8988T (cell line): ENCODE results near the gene ZNF511.
"Not testable (repeated sequence)": the region's sequence is repeated elsewhere in the genome, so short reads cannot be mapped to it uniquely, and the experiment has no call there.

Source experiments
- DNase-seq: peaks from one replicate; pipeline ENCODE4 v3.0.0; 2011

ZNF511 gene

DNA sequence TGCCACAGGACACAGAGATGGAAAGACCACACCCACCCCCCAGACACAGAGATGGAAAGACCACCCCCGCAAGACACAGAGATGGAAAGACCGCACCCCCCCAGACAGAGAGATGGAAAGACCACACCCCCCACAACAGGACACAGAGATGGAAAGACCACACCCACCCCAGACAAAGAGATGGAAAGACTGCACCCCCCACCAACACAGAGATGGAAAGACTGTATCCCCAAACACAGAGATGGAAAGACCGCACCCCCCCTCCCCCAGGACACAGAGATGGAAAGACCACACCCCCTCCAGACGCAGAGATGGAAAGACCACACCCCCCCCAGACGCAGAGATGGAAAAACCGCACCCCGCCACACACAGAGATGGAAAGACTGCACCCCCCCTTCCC lies 8.0 kb downstream of the ZNF511 start:
- no peak for DNase-seq

DNA sequence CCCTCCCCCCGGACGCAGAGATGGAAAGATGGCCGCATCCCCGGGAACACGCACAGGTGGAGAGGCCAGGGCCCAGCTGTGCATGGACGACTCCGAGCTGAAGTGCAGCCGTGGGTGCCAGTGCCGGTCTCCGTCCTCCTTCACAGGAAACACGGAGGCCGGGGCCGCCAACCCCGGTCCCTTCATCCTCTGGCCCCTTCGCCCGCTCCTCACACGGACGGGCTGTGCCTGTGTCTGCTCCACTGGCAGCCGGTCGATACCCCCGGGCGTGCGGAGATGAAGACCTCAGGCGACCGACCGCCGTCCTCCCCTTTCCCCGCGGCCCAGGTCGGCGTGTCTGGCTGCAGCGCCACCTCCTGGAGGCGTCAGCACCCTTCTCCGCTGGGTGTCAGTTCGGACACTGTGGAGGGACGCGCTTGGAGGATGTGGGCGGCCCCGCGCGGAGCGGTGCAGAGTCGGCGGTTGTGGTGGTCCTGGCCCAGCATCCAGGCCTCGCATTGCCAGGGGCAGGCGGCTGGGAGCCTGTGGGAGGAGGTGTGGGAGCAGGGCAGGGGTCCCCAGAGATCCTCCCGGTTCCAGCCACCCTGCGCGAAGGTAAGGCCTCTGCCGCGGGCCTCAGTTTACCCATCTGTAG lies 9.9 kb downstream of the ZNF511 start:
- DNase-seq = no peak

DNA sequence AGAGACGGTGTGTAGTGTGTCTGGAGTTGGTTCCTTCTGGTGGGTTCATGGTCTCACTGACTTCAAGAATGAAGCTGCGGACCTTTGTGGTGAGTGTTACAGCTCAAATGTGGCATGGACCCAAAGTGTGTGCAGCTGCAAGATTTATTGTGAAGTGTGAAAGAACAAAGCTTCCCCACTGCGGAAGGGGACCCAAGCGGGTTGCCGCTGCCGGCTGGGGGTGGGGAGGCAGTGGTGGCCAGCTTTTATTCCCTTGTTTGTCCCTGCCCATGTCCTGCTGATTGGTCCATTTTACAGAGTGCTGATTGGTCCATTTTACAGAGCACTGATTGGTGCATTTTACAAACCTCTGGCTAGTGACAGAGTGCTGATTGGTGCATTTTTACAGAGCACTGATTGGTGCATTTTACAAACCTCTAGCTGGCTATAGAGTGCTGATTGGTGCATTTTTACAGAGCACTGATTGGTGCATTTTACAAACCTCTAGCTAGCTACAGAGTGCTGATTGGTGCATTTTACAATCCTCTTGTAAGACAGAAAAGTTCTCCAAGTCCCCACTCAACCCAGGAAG lies 12.2 kb downstream of the ZNF511 start:
- not testable (repeated sequence) for DNase-seq

DNA sequence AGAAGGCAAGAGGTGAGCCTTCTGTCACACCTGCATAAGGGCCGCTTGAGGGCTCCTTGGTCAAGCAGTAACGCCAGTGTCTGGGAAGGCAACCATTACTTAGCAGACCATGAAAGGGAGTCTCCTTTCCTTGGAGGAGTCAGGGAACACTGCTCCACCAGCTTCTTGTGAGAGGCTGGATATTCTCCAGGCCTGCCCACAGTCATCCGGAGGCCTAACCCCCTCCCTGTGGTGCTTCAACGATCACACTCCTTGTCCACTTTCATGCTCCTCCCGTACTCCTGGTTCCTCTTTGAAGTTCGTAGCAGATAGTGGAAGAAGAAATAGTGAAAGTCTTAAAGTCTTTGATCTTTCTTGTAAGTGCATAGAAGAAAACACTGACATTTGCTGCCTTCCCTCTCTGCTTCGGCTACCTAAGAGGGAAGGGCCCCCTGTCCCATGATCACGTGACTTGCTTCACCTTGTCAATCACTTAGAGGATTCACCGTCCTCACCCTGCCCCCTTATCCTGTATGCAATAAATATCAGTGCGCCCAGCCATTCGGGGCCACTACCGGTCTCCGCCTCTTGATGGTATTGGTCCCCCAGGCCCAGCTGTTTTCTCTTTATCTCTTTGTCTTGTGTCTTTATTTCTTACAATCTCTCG lies 13.5 kb downstream of the ZNF511 start:
- DNase-seq = not testable (repeated sequence)

DNA sequence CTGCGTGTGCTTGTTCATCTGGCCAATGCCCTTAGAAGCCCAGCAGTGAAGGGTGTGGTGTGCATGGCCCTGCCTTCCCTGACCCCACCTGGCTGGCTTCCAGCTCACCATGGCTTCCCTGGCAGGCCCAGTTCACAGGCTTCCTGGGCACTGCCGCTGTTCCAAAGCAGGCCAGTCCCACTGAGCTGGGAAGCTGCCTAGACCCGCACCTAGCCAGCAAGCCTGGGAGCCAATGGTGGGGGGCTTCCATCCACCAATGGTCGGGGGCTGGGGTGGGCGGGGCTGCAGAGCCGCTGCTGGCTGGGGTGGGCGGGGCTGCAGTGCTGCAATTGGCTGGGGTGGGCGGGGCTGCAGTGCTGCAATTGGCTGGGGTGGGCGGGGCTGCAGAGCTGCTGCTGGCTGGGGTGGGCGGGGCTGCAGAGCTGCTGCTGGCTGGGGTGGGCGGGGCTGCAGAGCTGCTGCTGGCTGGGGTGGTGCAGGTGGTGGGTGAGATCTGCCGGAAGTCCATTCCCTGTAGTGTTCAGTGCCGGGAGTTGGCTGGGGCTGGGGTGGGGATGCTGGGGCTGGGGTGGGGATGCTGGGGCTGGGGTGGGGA lies 15.6 kb downstream of the ZNF511 start:
- DNase-seq = peak; percentile 98

DNA sequence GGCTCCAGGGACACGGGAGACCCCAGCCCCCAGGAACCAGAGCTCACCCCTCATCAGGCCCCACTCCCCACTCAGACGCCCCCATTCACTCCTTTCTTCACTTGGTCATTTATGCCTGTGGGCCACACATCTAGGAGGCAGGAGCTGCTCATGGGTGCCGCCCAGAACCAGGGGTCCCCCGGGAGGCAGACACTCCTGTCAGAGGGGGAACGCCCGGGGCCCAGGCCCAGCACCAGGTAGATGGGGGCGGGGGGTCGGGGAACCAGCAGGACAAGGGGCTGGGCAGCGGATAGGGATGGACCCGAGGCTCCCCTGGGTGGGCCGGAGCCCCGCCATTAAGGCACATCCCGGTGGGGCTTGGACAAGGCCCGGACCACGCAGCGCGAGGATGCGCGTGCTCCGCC lies 16.1 kb downstream of the ZNF511 start:
- no peak for DNase-seq

DNA sequence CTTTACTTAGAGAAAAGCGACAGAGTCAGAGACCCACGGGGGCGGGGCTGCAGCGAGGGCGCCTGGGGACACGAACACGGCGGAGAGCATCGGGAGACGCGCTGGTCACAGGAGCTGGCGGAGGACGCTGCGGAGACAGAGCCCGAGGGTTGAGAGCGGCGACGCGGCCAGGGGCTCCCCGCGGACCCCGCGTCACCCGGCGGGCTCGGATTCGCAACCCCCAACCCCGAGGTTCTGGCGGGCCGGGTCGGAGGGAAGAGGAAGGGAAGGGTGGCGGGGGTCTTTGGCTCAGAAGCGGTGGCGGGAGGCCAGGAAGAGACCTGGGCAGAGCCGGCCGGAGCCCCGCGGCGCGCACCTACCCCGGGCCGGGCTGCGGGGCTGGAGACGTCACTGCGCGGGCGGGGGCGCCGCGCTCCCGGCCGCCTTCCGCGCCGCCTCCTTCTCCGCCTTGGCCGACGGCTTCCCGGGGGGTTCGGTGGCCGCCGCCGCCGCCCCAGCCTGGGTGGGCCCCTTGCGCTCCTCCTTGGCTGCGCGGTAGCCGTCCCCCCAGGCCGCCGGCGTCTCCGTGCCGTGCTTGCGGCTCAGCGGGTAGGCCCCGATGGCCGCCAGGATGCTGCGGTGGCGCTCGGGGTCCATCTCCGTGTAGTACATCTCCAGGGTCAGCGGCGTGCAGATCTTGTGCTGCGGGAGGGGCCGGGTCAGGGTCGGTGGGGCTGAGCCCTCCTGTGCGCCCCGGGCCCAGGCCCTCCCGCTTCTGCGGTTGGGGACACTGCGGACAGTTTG lies 16.9 kb downstream of the ZNF511 start:
- DNase-seq = no peak

DNA sequence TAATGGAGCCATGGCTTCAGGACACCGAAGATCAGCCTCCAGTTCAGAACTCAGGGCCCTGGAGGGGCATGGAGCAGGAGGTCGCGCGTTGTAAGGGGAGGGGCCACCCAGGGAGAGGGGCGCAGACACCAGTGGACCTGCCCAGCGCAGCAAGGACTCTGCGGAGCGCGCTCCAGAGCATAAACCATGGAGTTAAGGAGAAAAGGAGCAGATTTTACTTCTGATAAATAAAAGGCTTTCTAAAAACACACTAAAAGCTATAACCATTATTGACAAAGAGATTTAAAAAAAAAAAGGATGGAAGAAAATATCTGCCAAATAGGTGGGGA lies 17.5 kb downstream of the ZNF511 start:
- DNase-seq = no peak

DNA sequence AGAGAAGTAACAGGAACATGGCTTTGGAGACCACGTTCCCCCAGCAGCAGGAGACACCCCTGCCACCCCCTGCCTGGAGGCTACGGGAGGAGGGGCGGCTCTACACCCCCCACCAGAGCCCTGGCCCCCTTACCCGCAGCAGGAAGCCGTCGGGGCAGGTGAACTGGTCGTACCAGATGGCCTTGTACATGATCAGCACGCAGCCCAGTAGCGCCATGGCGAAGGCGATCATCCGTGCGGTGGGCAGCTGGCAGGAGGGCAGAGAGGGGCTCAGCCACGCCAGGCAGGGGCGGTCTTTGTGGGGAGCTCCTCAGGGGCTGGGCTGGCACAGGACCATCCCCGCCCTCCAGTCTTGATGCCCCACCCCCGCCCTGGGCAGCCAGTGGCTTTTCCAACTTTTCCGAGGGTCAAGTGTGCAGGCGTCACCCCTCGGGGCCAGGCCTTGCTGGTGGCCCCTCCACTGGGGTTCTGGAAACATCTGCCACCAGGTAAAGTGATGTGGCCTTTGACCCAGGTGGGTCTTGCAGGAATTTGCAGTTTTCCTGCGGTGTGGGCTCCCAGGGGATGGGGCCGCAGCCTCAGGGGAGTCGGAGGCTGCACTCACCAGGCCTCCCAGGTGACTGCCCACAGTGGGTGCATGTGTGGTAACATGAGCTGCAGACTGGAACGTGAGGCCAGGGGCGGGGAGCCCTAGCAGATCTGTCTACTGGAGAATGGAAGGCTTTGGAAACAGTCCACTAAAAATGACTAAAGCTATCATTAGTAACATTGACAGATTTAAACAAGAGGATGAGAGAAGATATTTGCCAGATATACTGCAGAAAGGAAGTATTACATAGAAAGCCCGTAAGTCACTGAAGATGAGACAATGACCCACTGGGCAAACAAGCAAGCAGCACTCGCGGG lies 18.3 kb downstream of the ZNF511 start:
- no peak for DNase-seq

DNA sequence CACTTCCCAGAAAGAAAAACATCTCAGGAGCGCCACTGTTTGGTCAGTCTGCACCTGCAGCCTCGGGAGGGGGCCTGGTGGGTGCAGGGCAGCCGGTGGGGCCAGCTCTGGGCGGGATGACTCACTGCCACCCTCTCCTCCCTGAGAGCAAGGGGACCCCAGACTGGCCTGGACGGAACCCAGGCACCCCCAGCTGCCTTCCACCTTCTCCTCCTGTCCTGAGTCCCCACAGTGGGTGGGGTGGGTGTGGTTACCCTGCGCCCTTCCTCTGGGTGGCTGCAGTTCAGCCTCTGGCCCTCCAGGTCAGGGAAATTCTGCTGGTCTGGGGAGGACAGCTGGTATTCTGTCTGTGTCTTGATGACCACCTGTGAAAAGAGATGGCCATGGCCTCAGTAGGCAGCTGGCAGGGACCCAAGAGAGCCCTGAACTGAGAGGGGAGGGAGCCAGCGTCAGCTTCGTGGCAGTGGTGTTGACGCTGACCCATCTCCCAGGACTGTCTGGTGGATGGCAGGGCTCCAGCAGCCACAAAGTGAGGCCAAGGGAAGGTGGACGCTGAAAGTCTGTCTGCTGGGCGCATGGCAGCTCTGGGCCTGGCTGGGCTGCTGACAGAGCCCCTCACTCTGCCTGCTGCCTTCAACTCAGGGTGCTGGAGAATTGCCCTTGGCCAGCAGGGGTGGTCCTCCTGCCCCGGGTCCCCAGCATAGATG lies 19.1 kb downstream of the ZNF511 start:
- no peak for DNase-seq

DNA sequence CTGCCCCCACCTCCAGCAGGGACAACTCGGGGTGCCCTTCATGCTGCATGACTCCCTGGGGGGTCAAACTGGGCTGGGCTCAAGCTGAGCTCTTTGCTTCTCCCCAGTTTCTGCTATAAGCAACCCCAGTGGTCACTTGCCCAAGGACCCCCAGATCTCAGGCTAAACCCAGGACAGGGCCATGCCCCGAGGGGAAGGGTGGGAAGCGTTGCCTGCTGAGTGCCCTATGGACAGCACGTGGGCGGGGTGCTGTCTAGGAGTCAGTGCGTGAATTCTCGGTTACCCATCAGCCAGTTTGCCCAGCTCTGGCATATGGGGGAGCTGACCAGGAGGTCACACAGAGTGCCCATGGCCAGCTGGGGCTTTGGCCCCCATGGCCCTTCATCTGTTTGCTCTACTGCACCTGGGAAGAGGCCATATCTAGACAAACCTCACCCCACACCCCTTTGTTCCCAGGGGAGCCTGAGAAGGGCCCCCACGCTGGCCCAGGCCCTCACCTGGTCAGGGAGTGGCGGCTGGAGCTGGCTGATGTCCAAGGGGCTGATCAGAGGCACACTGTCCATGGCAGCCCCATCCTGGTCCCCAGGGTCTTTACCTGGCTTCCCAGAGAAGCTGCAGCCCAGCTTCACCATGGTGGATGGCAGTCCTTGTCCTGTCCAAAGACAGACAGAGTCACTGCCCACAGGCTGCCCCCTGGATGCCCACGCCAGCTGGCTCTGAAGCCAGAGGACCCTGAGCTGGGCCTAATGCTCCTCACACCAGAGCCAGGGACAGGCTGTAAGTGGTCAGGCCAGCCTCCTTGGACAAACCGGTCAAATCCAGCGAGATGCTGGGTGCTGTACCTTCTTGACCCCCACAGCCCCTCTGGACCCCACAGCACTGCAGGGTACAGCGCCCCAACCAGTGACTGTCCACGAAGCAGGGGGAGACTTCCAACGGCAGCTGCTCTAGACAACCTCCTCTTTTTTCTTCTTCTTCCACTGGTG lies 19.9 kb downstream of the ZNF511 start:
- no peak for DNase-seq

DNA sequence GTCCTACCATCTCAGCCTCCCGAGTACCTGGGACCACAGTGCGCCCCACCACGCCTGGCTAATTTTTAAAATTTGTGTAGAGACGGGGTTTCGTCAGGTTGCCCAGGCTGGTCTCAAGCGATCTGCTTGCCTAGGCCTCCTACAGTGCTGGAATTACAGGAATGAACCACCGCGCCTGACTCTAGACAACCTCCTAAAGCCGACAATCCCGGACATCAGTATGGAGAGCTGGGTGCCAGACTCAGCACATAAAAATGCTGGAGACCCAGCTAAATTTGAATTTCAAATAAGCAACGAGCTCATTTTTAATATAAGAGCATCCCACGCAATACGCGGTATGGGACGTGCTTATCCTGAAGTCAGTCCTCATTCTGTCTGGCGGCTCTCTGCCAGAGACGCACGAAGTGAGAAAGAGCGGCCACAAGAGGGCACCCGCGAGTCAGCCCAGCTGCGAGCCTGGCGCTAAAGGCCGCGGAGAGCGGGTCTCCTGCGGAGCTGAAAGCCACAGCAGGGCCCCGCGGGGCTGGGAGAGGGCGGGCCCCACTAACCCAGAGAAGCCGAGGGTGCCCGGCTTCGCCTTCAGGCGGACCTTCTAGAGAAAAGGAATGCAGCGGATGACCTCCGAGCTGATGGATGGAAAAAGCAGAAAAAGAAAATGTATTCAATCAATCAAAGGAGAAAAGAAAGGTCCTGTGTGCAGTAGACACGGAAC lies 20.9 kb downstream of the ZNF511 start:
- DNase-seq = peak; percentile 96

DNA sequence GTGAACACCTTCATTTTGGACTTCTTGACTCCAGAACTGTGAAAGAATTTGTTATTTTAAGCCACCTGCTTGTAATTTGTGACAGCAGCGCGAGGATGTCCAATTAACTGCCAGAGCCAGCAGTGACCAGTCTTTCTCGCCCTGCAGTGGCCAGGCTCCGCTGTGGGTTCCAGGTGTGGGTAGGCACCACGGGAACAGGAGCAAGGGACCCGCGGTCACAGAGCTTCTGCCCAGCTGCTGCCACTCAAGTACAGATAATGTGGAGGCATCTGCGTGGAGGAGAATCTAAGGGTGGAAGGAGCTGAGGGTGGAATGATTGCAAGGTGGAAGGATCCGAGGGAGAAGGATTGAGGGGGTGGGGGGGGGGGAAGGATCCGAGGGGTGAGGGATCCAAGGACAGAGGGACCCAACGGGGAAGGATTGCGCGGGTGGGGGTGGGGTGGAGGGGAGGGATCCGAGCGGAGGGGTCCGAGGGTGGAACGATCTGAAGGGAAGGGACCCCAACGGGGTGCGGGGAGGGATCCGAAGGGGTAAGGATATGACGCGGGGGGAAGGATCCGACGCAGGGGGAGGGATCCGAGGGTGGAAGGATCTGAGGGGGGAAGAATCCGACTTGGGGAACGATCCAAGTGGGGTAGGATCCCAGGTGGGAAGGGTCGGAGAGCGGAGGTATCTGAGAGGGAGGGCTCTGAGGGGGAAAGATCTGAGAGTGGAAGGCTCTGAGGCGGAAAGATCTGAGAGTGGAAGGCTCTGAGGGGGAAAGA lies 24.4 kb downstream of the ZNF511 start:
- DNase-seq = peak; percentile 23

DNA sequence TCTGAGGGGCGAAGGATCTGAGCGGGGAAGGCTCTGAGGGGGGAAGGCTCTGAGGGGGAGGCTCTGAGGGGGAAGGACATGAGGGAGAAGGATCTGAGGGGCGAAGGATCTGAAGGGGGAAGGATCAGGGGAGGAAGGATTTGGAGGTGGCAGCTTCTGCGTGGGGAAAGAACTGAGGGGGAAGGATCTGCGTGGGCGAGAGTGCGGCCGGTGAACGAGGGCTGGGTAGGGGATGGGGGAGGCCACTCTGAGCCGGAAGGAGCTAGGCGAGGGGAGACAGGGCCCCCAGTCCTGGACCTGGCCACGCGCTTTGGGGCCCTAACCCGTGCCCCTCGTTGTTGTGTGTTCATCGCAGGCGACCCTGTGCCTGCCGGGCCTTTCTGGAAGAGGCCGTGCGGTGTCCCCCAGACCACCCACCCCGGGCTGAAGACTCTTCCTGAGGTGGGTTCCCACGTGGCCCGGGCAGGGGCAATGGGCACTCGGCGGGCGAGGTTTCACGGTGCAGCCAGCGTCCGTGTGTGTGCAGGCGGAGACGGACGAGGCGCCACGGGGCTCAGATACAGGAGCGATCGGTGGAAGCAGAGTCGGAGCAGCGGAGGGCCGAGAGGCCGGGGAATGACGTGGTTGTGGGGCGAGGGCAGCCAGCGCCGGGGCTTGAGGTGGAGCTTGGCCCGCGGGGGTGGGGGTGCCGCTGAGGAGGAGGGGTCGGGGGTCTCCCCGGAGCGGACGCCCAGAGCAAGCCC lies 26.0 kb downstream of the ZNF511 start:
- DNase-seq = peak; percentile 64

DNA sequence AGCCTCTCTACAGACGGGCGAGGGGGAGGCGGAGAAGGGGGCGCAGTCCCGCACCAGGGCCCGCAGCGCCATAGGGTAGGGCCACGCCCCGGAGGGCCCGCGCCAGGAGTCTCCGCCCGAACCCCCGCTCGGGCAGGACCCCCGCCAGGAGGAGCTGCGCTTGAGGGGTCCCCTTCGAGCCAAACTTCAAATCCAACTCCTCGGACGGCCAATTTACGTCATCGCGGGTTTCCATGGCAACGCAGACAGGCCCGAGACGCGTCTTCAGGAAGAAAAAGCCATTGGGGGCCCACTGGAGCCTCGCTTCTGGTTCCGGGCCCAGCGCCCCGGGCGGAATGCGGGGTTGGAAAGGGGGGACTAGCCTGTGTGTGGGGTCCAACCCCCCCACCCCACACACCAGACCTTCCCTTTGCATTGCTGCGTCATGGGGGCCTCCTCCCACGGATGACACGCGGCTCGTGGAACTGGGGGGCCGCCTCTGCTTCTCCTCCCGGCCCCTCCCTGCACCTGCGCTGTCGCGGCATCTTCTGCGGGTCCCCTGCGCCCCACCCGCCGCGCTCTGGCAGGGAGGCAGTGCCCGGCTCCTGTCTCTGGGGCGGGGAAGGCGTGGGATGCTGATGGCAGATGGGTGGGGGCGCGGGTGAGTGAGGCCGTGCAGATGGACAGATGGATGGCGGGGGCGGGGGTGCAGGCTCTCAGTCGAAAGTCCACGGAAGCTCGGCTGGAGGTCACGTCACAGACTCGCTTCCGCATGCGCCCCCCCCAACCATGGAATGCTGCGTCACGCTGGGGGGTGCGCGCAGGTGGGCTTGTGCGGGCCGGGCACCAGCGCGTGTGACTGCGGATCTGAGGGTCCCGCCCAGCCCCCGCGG lies 26.8 kb downstream of the ZNF511 start:
- DNase-seq = peak; percentile 75

DNA sequence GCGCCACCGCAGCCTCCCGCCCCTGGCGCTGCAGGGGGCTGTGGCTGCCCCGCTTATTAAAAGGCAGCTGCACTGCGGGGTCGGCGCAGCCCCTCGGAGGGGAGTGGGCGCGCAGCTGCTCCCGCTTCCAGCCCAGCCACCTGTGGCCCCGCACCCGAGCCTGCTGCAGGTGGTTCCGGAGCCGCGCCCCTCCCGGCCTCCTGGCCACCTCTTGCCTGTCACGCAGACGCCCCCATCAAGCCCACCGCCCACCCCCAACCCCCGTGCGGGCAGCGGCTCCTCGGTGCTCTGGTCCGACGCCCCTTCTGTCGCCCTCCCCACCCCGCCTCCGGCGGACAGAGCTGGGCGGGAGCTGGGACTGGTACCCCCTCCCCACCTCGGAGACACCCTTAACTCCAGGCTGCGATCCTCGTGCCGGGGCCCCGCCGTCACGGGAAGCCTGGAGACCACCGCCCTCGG lies 27.4 kb downstream of the ZNF511 start:
- peak; percentile 41 for DNase-seq
